NB4 (cell line): ENCODE results near the gene CDH10.

Source experiments
- CTCF ChIP-seq: IDR thresholded peaks from one replicate; pipeline ENCODE4 v1.5.1; 2012; ENCODE audit warnings: low read depth, low read length
- POLR2A ChIP-seq: IDR thresholded peaks from 2 replicates; pipeline ENCODE4 v1.6.1; 2011; ENCODE audit warnings: mild to moderate bottlenecking; ENCODE audit not compliant: insufficient read length; ENCODE audit errors: extremely low read depth

- TF ChIP-seq CTCF (no peak), POLR2A (no peak)
These were observed 37.8 kb downstream of the CDH10 start for GRCh38 chr5:24606971-24607370.
